Ishikawa (cell line): ENCODE measurements around the gene PKLR.

Source experiments
- CEBPB ChIP-seq: IDR thresholded peaks from 2 replicates; pipeline ENCODE4 v1.6.1; 2012
- CREB1 ChIP-seq: IDR thresholded peaks from 2 replicates; pipeline ENCODE4 v1.6.1; 2012; ENCODE audit warnings: low read depth
- EGR1 ChIP-seq: IDR thresholded peaks from 2 replicates; pipeline ENCODE4 v1.6.1; 2012
- EP300 ChIP-seq: IDR thresholded peaks from 2 replicates; pipeline ENCODE4 v1.6.1; 2012; ENCODE audit warnings: borderline replicate concordance
- FOXM1 ChIP-seq: IDR thresholded peaks from 2 replicates; pipeline ENCODE4 v1.6.1; 2012; ENCODE audit warnings: low read depth, borderline replicate concordance
- NFIC ChIP-seq: IDR thresholded peaks from 2 replicates; pipeline ENCODE4 v1.6.1; 2012
- RAD21 ChIP-seq: IDR thresholded peaks from 2 replicates; pipeline ENCODE4 v1.6.1; 2012; ENCODE audit warnings: low read depth
- TAF1 ChIP-seq: IDR thresholded peaks from 2 replicates; pipeline ENCODE4 v1.6.1; 2012; ENCODE audit warnings: low read depth, mild to moderate bottlenecking
- TCF12 ChIP-seq: IDR thresholded peaks from 2 replicates; pipeline ENCODE4 v1.6.1; 2012; ENCODE audit warnings: low read depth
- TEAD4 ChIP-seq: IDR thresholded peaks from 2 replicates; pipeline ENCODE4 v1.6.1; 2012
- YY1 ChIP-seq: IDR thresholded peaks from 2 replicates; pipeline ENCODE4 v1.6.1; 2012; ENCODE audit warnings: low read depth
- ZBTB7A ChIP-seq: IDR thresholded peaks from 2 replicates; pipeline ENCODE4 v1.6.1; 2012; ENCODE audit warnings: low read depth
- TF ChIP-seq, protein P1 (sequence below): IDR thresholded peaks from 2 replicates; pipeline ENCODE4 v1.6.1; 2012
- TF ChIP-seq, protein P2 (sequence below): IDR thresholded peaks from 2 replicates; pipeline ENCODE4 v1.6.1; 2012; ENCODE audit warnings: low read depth, mild to moderate bottlenecking
- TF ChIP-seq, protein P3 (sequence below): IDR thresholded peaks from 2 replicates; pipeline ENCODE4 v1.6.1; 2012

Gene PKLR

DNA sequence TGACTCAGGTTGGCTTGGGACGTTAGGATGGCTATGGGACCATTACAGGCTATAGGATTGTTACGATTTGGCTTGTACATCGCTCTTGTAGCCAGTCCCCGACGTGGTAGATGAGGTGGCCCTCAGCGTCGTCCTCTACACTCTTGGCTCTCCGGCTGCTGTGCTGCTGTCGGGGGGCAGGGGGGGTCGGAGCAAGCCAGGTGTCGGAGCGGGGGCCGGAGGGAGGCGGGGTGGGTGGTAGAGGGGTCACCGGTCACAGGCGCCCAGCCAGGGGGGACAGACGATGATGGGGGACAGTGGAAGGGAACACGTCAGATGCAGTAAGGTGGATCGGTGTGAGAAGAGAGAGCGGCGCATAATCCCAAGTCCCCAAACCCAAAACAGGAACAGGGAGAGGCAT is 32.6 kb downstream of the PKLR start:
- no peak for TF ChIP-seq ZBTB7A
- TF ChIP-seq, protein P1, sequence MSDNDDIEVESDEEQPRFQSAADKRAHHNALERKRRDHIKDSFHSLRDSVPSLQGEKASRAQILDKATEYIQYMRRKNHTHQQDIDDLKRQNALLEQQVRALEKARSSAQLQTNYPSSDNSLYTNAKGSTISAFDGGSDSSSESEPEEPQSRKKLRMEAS, result no peak
- TF ChIP-seq, protein P2, sequence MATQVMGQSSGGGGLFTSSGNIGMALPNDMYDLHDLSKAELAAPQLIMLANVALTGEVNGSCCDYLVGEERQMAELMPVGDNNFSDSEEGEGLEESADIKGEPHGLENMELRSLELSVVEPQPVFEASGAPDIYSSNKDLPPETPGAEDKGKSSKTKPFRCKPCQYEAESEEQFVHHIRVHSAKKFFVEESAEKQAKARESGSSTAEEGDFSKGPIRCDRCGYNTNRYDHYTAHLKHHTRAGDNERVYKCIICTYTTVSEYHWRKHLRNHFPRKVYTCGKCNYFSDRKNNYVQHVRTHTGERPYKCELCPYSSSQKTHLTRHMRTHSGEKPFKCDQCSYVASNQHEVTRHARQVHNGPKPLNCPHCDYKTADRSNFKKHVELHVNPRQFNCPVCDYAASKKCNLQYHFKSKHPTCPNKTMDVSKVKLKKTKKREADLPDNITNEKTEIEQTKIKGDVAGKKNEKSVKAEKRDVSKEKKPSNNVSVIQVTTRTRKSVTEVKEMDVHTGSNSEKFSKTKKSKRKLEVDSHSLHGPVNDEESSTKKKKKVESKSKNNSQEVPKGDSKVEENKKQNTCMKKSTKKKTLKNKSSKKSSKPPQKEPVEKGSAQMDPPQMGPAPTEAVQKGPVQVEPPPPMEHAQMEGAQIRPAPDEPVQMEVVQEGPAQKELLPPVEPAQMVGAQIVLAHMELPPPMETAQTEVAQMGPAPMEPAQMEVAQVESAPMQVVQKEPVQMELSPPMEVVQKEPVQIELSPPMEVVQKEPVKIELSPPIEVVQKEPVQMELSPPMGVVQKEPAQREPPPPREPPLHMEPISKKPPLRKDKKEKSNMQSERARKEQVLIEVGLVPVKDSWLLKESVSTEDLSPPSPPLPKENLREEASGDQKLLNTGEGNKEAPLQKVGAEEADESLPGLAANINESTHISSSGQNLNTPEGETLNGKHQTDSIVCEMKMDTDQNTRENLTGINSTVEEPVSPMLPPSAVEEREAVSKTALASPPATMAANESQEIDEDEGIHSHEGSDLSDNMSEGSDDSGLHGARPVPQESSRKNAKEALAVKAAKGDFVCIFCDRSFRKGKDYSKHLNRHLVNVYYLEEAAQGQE, result no peak
- TF ChIP-seq YY1, result no peak
- TF ChIP-seq FOXM1, result no peak
- no peak for TF ChIP-seq EP300
- no peak for TF ChIP-seq CREB1
- no peak for TF ChIP-seq RAD21
- TF ChIP-seq CEBPB, result no peak

DNA sequence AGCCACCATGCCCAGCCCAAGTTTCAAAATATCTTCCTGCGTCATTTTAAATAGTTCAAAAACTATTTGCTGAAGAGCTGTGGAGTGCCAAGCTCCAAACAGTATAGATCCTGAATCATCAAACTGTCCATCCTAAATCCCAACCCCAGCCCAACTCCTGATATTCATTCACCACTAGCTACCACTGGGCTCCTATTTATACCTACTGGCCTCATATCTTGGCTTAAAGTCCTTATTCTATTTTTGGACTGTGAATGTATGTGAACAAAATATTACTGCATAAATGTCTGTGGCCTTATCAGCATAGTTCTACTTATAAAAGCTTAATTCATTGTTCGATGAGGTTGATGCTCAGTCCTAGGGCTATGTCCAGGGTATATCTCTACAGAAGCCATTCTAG is 33.9 kb downstream of the PKLR start:
- TF ChIP-seq EGR1 (no peak), TCF12 (no peak), TEAD4 (no peak), TAF1 (no peak), RAD21 (no peak), EP300 (no peak), CREB1 (no peak), YY1 (no peak), CEBPB (no peak), NFIC (no peak), FOXM1 (no peak), ZBTB7A (no peak)
- TF ChIP-seq, protein P3, sequence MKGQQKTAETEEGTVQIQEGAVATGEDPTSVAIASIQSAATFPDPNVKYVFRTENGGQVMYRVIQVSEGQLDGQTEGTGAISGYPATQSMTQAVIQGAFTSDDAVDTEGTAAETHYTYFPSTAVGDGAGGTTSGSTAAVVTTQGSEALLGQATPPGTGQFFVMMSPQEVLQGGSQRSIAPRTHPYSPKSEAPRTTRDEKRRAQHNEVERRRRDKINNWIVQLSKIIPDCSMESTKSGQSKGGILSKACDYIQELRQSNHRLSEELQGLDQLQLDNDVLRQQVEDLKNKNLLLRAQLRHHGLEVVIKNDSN, result no peak
- TF ChIP-seq, protein P2, result no peak
- TF ChIP-seq, protein P1, result no peak

DNA sequence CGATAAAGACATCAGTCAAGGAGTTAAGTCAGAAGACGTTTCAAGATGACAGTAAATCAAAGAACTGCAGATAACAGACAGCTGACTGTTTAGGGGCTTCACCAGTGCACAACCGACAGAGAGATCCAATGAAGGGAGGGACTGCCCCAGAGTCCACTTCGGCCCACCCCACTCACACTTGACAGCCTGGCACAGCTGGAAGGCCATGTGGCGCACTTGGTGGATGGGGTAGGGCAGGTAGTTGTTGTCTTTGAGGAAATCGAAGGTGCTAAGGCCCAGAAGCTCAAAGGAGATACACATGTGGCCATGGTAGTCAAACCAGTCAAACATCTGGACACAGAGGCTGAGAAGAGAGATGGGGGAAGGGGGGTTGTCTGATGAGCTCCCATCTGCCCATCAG is 34.7 kb downstream of the PKLR start:
- TF ChIP-seq ZBTB7A (no peak), TAF1 (no peak), CREB1 (no peak), CEBPB (no peak), RAD21 (no peak), FOXM1 (no peak)

DNA sequence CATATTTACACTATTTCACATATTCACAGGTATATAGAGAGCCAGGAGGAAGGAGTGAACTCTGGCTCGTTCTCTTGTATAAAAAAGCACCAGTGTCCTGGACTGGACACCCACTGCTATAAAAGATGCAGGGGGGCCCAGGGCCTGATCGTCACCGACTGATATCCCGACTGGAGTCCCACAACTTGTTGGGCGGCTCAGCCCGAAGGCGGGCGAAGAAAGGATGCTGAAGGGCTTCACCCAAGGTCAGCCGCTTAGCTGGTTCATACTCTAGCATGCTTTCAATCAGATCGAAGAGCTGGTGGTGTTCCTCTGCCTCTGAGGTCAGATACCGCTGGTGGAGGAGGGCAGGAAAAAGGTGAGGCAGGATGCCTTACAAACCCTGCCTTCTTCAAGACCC is 38.2 kb downstream of the PKLR start:
- TF ChIP-seq, protein P2, result no peak

DNA sequence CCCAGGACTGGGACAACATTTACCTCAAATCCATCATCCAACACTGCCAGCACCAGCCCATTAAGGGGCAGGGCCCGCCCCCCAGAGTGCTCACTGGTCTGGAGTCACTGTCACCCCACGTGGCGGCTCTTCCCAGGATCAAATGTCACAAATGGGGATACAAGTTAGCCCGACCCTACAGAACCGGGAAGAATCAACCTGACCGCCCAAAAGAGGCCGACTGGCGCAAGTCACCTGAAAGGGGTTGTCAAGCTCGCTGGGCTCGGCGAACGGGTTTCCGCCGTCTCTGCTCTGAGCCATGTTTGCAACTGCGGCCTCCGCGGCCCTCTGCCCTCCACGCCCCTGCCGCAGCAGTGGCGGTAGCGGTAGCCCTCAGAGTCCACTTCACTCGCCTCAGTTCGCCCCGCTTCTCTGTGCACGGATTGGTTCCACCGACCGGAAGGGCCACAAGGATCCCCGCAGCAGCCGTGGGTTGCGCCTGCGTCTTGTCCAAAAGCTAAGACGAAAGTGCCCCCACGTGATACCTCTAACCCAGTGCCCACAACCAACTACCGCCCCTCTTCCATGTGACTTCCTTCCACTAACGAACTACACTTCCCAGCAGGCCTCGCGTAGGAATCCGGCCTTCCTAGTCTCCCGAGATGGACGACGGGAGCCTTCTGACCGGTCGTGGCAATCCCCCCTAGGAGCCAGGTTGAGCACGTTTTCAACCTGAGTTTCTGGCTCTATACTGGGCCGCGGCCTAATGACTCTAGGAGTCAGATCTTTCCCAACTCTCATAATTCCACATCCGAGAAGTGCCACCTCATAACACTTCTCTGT is 39.2 kb downstream of the PKLR start, which contains the start of gene SCAMP3:
TSS of gene SCAMP3 (minus strand) at position 509 of the 822 bp plus-strand sequence. CDS start at position 300, 209 bp downstream.
- TF ChIP-seq, protein P2, result no peak
- TF ChIP-seq EP300 (peak; percentile 30; the same call in 1 of the 2 replicates), NFIC (no peak), TCF12 (peak; percentile 67), YY1 (peak; percentile 64; the same call in 1 of the 2 replicates), EGR1 (no peak), RAD21 (0 out of 2 replicates have a peak, but pooled peaks have one; percentile 3), CREB1 (peak; percentile 53; the same call in 1 of the 2 replicates), CEBPB (no peak), TEAD4 (peak; percentile 81), ZBTB7A (no peak), FOXM1 (0 out of 2 replicates have a peak, but pooled peaks have one; percentile 12), TAF1 (peak; percentile 61)
- TF ChIP-seq, protein P1, result peak; percentile 91
- TF ChIP-seq, protein P3, result peak; percentile 99
